Caco-2 (cell line): ENCODE measurements around the gene ARHGAP15. TPM values are rescaled to one million over a fixed set of nuclear protein-coding genes. Genes with fewer than 3 reads are reported as not detected.

Experiments
- BruUV-seq: library from RNA; stranded (reverse); fragments of 400-500 nt; replicated peaks from 2 replicates; lab custom pipeline; 2021; lab: Mats Ljungman, UMichigan
- CTCF ChIA-PET: fragments of 300-600 bp; sonication (Branson Sonifier 250); formaldehyde crosslinking; loops from one replicate; lab custom pipeline; 2022; ENCODE audit warnings: antibody characterized with exemption; lab: Charles Lee
- POLR2A ChIA-PET: fragments of 300-600 bp; sonication (Branson Sonifier 250); formaldehyde crosslinking; loops from one replicate; lab custom pipeline; 2022; ENCODE audit warnings: antibody characterized with exemption; lab: Charles Lee
- DNase-seq, 2 experiments: peaks; one replicate each; pipeline versions ENCODE4 v3.0.0 to v3.0.0-alpha.2; 2020 to 2022
- H3K27me3 ChIP-seq: replicated peaks from 2 replicates; pipeline ENCODE4 v1.6.0; 2011; ENCODE audit warnings: low read length; ENCODE audit not compliant: control insufficient read depth, insufficient read depth
- H3K36me3 ChIP-seq: 2 replicates; pipeline ENCODE4 v1.5.1; 2011; ENCODE audit warnings: low read length; ENCODE audit not compliant: control insufficient read depth, insufficient read depth
- H3K4me1 ChIP-seq: fragments of 250-450 bp; sonication (Bioruptor Pico); 2 replicates; pipeline ENCODE4 v1.5.1; 2020; ENCODE audit warnings: mild to moderate bottlenecking
- H3K4me3 ChIP-seq: 2 replicates; pipeline ENCODE4 v1.5.1; 2011; ENCODE audit warnings: low read depth, mild to moderate bottlenecking, control low read depth, low read length
- H3K9me3 ChIP-seq: fragments of 250-450 bp; sonication (Bioruptor Pico); 2 replicates; pipeline ENCODE4 v1.5.1; 2020; ENCODE audit warnings: mild to moderate bottlenecking, moderate library complexity
- H3K27ac Mint-ChIP-seq: one replicate; pipeline ENCODE4 v1.8.0; 2022; ENCODE audit warnings: mixed read lengths; ENCODE audit not compliant: unreplicated experiment
- H3K27me3 Mint-ChIP-seq: one replicate; pipeline ENCODE4 v1.8.0; 2022; ENCODE audit warnings: mixed read lengths; ENCODE audit not compliant: insufficient read depth, unreplicated experiment
- H3K36me3 Mint-ChIP-seq: one replicate; pipeline ENCODE4 v1.8.0; 2022; ENCODE audit warnings: mild to moderate bottlenecking, mixed read lengths; ENCODE audit not compliant: insufficient read depth, unreplicated experiment
- H3K4me1 Mint-ChIP-seq: one replicate; pipeline ENCODE4 v1.8.0; 2022; ENCODE audit warnings: low read depth, mixed read lengths; ENCODE audit not compliant: unreplicated experiment
- H3K4me3 Mint-ChIP-seq: one replicate; pipeline ENCODE4 v1.8.0; 2022; ENCODE audit warnings: mild to moderate bottlenecking, moderate library complexity, mixed read lengths; ENCODE audit not compliant: unreplicated experiment
- H3K9me3 Mint-ChIP-seq: one replicate; pipeline ENCODE4 v1.8.0; 2022; ENCODE audit warnings: mixed read lengths; ENCODE audit not compliant: unreplicated experiment
- CTCF ChIP-seq, 2 experiments: fragments of 200-600 bp in 1 of 2; IDR thresholded peaks; 1 replicate in 1 of 2; 2 replicates in 1 of 2; pipeline versions ENCODE4 v1.5.1 to v1.8.0; 2011 to 2022; ENCODE audit warnings: antibody characterized with exemption in 1 of 2, control low read depth in 1 of 2, inconsistent platforms in 1 of 2, low read depth in 1 of 2, low read length in 1 of 2, mild to moderate bottlenecking in 1 of 2, moderate library complexity in 1 of 2; ENCODE audit not compliant: insufficient read depth in 1 of 2, severe bottlenecking in 1 of 2, unreplicated experiment in 1 of 2
- intact Hi-C: fragments of 100-400 bp; cut with micrococcal nuclease; formaldehyde crosslinking; loops from one replicate; pipeline ENCODE4 v1.10.0; 2022; ENCODE audit not compliant: unreplicated experiment
- total RNA-seq: library from RNA; stranded (reverse); gene quantifications from 2 replicates; pipeline ENCODE4 v1.2.3, GENCODE V29; 2022

The ARHGAP15 gene
- total RNA-seq, 1 experiment from 2014 or later = not detected

DNA sequence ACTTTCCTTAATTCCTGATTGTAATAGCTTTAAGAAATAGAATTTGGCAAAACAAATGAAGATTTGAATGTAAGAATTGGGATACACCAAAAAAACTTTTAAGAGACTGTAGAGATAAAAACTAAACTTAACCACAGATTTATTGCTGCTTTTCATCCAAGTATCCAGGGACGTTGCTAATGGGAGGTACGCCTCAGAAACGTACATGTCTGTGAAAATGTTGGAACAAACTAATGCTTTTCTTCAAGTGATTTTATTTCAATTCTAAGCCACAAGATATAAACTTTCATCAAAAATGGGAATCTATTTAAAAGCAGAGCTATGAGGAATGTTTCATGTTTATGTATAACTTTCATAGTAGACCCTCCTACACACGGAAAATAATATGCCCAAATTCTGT is 66.3 kb downstream of the ARHGAP15 start:
- H3K9me3 ChIP-seq = no peaks in the 10 kb centered on the region
- H3K36me3 ChIP-seq = no peaks in the 10 kb centered on the region
- BruUV-seq = no TSS peak
- CTCF ChIA-PET = no interaction called here
- H3K27me3 ChIP-seq = no peaks in the 10 kb centered on the region
- Mint-ChIP-seq H3K27ac (no peak overlapping the region), H3K9me3 (no peaks in the 10 kb centered on the region), H3K36me3 (no peaks in the 10 kb centered on the region), H3K4me3 (no peak overlapping the region), H3K4me1 (no peaks in the 10 kb centered on the region), H3K27me3 (peaks cover 6% of the 10 kb centered on the region)
- DNase-seq = no peak
- H3K4me3 ChIP-seq = no peak overlapping the region
- TF ChIP-seq CTCF (IDR thresholded peaks at IDR 0.05; ENCODE audit: insufficient read depth in 1 of 2, low read depth in 1 of 2, low read length in 1 of 2, severe bottlenecking in 1 of 2, unreplicated experiment in 1 of 2) = no peak
- POLR2A ChIA-PET = no interaction called here
- H3K4me1 ChIP-seq = no peaks in the 10 kb centered on the region
- intact Hi-C loops = no loop called here

GRCh38 chr2:143204062-143204461 is 74.8 kb downstream of the ARHGAP15 start:
- no peaks in the 10 kb centered on the region for H3K36me3 ChIP-seq
- intact Hi-C loops = loop anchor here (2.0 kb wide), 1 partner anchor 15 kb away; no protein-coding TSS in a partner anchor
- no peaks in the 10 kb centered on the region for H3K4me1 ChIP-seq
- no peaks in the 10 kb centered on the region for H3K36me3 Mint-ChIP-seq
- CTCF ChIA-PET = interaction anchor here (0.6 kb wide), 1 partner anchor 157 kb away, joined by 4 read pairs; no protein-coding TSS in a partner anchor
- no peak for TF ChIP-seq CTCF (IDR thresholded peaks at IDR 0.05; ENCODE audit: insufficient read depth in 1 of 2, low read depth in 1 of 2, low read length in 1 of 2, severe bottlenecking in 1 of 2, unreplicated experiment in 1 of 2)
- no peaks in the 10 kb centered on the region for H3K9me3 ChIP-seq
- H3K4me3 Mint-ChIP-seq = no peak overlapping the region
- no TSS peak for BruUV-seq
- no peaks in the 10 kb centered on the region for H3K9me3 Mint-ChIP-seq
- peaks cover 5% of the 10 kb centered on the region for H3K27me3 Mint-ChIP-seq
- no peaks in the 10 kb centered on the region for H3K27me3 ChIP-seq
- POLR2A ChIA-PET = no interaction called here
- no peak for DNase-seq
- H3K4me3 ChIP-seq = no peak overlapping the region
- no peaks in the 10 kb centered on the region for H3K4me1 Mint-ChIP-seq
- no peak overlapping the region for H3K27ac Mint-ChIP-seq

- H3K36me3 Mint-ChIP-seq = no peaks in the 10 kb centered on the region
- no peak overlapping the region for H3K4me3 ChIP-seq
- ChIA-PET CTCF (interaction anchor here (0.7 kb wide), 1 partner anchor 29 kb away, joined by 4 read pairs; no protein-coding TSS in a partner anchor), POLR2A (no interaction called here)
- H3K9me3 Mint-ChIP-seq = no peaks in the 10 kb centered on the region
- intact Hi-C loops = loop anchor here (1.0 to 2.0 kb wide), 3 partner anchors 14 to 54 kb away; no protein-coding TSS in a partner anchor
- H3K9me3 ChIP-seq = no peaks in the 10 kb centered on the region
- peak; percentile 25 to 39 for TF ChIP-seq CTCF (IDR thresholded peaks at IDR 0.05; ENCODE audit: insufficient read depth in 1 of 2, low read depth in 1 of 2, low read length in 1 of 2, severe bottlenecking in 1 of 2, unreplicated experiment in 1 of 2)
- no peaks in the 10 kb centered on the region for H3K4me1 ChIP-seq
- H3K36me3 ChIP-seq = no peaks in the 10 kb centered on the region
- H3K27me3 Mint-ChIP-seq = peaks cover 14% of the 10 kb centered on the region
- H3K27ac Mint-ChIP-seq = no peak overlapping the region
- H3K4me3 Mint-ChIP-seq = no peak overlapping the region
- H3K27me3 ChIP-seq = no peaks in the 10 kb centered on the region
- no TSS peak for BruUV-seq
- no peaks in the 10 kb centered on the region for H3K4me1 Mint-ChIP-seq
- no peak for DNase-seq
These were observed 76.0 kb downstream of the ARHGAP15 start for GRCh38 chr2:143205106-143205764.
